Measurements from ENCODE around the gene RIC1. TPM values are rescaled to one million over a fixed set of nuclear protein-coding genes. Genes with fewer than 3 reads are reported as not detected.

Gene RIC1
- total RNA-seq, 1 donor from 2014 or later = 20.4 TPM

DNA sequence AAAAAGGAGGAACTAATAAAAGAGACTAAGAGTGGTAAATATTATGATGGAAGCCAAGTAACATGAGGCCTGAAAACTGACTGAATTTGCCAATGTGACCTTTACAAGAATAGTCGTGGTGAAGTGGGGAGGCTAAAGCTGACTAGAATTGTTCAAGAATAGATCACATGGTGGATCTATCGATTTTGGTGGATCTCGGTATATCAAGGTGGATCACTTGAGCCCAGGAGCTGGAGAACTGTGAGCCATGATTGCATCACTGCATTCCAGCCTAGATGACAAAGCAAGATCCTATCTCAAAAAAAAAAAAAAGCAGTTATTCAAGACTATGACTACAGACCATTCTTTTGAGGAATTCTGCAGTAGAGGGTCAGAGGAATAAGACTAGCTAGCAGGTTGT is 189.0 kb downstream of the RIC1 start:
- TF ChIP-seq, protein P1, sequence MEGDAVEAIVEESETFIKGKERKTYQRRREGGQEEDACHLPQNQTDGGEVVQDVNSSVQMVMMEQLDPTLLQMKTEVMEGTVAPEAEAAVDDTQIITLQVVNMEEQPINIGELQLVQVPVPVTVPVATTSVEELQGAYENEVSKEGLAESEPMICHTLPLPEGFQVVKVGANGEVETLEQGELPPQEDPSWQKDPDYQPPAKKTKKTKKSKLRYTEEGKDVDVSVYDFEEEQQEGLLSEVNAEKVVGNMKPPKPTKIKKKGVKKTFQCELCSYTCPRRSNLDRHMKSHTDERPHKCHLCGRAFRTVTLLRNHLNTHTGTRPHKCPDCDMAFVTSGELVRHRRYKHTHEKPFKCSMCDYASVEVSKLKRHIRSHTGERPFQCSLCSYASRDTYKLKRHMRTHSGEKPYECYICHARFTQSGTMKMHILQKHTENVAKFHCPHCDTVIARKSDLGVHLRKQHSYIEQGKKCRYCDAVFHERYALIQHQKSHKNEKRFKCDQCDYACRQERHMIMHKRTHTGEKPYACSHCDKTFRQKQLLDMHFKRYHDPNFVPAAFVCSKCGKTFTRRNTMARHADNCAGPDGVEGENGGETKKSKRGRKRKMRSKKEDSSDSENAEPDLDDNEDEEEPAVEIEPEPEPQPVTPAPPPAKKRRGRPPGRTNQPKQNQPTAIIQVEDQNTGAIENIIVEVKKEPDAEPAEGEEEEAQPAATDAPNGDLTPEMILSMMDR (IDR thresholded peaks at IDR 0.05; ENCODE audit: unreplicated experiment) = no peak
- Mint-ChIP-seq H3K27ac (ENCODE audit: unreplicated experiment) (no peak overlapping the region), H3K36me3 (ENCODE audit: low read depth, unreplicated experiment) (peaks cover 6% of the 10 kb centered on the region), H3K4me1 (ENCODE audit: unreplicated experiment) (no peaks in the 10 kb centered on the region), H3K9me3 (ENCODE audit: unreplicated experiment) (no peaks in the 10 kb centered on the region), H3K4me3 (ENCODE audit: unreplicated experiment) (no peak overlapping the region), H3K27me3 (ENCODE audit: unreplicated experiment) (peaks cover 1% of the 10 kb centered on the region)
- DNase-seq (ENCODE audit: low spot score) = no peak

- Mint-ChIP-seq H3K27ac (ENCODE audit: unreplicated experiment) (no peak overlapping the region), H3K4me1 (ENCODE audit: unreplicated experiment) (no peaks in the 10 kb centered on the region), H3K4me3 (ENCODE audit: unreplicated experiment) (no peak overlapping the region), H3K36me3 (ENCODE audit: low read depth, unreplicated experiment) (peaks cover 6% of the 10 kb centered on the region), H3K27me3 (ENCODE audit: unreplicated experiment) (peaks cover 1% of the 10 kb centered on the region), H3K9me3 (ENCODE audit: unreplicated experiment) (no peaks in the 10 kb centered on the region)
- no peak for DNase-seq (ENCODE audit: low spot score)
- TF ChIP-seq, protein P1 (IDR thresholded peaks at IDR 0.05; ENCODE audit: unreplicated experiment) = no peak
Measured at GRCh38 chr9:5818424-5819142, 189.7 kb downstream of the RIC1 start.

- Mint-ChIP-seq H3K4me1 (ENCODE audit: unreplicated experiment) (no peaks in the 10 kb centered on the region), H3K9me3 (ENCODE audit: unreplicated experiment) (no peaks in the 10 kb centered on the region), H3K36me3 (ENCODE audit: low read depth, unreplicated experiment) (peaks cover 6% of the 10 kb centered on the region), H3K4me3 (ENCODE audit: unreplicated experiment) (no peak overlapping the region), H3K27me3 (ENCODE audit: unreplicated experiment) (peaks cover 1% of the 10 kb centered on the region), H3K27ac (ENCODE audit: unreplicated experiment) (no peak overlapping the region)
- no peak for DNase-seq (ENCODE audit: low spot score)
- TF ChIP-seq, protein P1 (IDR thresholded peaks at IDR 0.05; ENCODE audit: unreplicated experiment) = no peak
Measured at GRCh38 chr9:5819174-5819573, 190.3 kb downstream of the RIC1 start.

- H3K36me3 Mint-ChIP-seq (ENCODE audit: low read depth, unreplicated experiment) = peaks cover 10% of the 10 kb centered on the region
- peaks cover 1% of the 10 kb centered on the region for H3K27me3 Mint-ChIP-seq (ENCODE audit: unreplicated experiment)
- TF ChIP-seq, protein P1 (IDR thresholded peaks at IDR 0.05; ENCODE audit: unreplicated experiment) = no peak
- H3K4me3 Mint-ChIP-seq (ENCODE audit: unreplicated experiment) = no peak overlapping the region
- H3K27ac Mint-ChIP-seq (ENCODE audit: unreplicated experiment) = no peak overlapping the region
- H3K9me3 Mint-ChIP-seq (ENCODE audit: unreplicated experiment) = no peaks in the 10 kb centered on the region
- no peak for DNase-seq (ENCODE audit: low spot score)
- H3K4me1 Mint-ChIP-seq (ENCODE audit: unreplicated experiment) = no peaks in the 10 kb centered on the region
Measured at GRCh38 chr9:5820425-5820824, 191.5 kb downstream of the RIC1 start.

DNA sequence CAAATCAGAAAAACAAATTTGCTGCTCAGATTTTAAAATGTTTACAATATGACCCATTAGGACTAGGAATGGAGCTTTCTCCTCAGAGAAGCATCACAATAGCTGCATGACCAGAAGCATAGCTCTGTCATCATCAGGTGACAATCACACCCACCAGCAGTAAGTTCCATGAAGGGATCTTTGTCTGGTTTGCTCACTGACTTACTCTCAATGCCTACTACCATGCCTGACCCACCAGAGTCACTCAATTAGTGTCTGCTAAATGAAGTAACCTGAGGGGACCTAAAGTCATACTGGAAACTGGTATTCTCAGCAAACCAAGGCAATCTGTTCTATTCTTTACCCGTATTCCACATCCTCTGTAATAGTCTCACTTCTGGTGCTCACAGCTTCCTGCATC is 196.3 kb downstream of the RIC1 start:
- Mint-ChIP-seq H3K27ac (ENCODE audit: unreplicated experiment) (no peak overlapping the region), H3K27me3 (ENCODE audit: unreplicated experiment) (peaks cover 1% of the 10 kb centered on the region), H3K36me3 (ENCODE audit: low read depth, unreplicated experiment) (peaks cover 4% of the 10 kb centered on the region), H3K9me3 (ENCODE audit: unreplicated experiment) (no peaks in the 10 kb centered on the region), H3K4me3 (ENCODE audit: unreplicated experiment) (no peak overlapping the region), H3K4me1 (ENCODE audit: unreplicated experiment) (no peaks in the 10 kb centered on the region)
- TF ChIP-seq, protein P1 (IDR thresholded peaks at IDR 0.05; ENCODE audit: unreplicated experiment) = no peak
- no peak for DNase-seq (ENCODE audit: low spot score)

All from endothelial cell (in vitro differentiated cells).